Stimulated activated CD8-positive, alpha-beta memory T cell treated with anti-CD3 and anti-CD28 coated beads, Interleukin-12 subunit alpha, Interleukin-12 subunit beta, amount 100 ng/mL, for 4 hours (primary cell): ENCODE results near the gene NAV3.

Experiments used
- DNase-seq: peaks from one replicate; pipeline ENCODE4 v3.0.0-alpha.2; 2020; ENCODE audit warnings: low read depth

NAV3 gene

DNA sequence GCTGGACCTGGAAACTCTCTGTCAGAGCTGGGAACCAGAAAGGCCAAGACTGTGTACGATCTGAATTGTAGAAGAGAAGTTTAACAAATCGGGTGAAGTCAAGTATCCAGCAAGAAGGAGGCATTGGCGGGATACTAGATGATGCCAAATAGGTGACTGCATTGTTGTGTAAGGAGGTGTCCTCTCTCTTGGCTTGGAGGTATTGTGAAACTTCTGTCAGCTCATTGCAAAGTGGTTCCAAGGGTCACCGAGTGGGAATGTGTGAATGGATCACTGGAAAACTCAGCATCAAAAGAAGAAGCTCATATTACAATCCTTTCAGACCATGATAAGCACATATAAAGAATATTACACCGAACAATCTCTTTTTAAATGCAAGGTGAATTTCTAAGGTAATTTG is 11.7 kb downstream of the NAV3 start:
- no peak for DNase-seq

DNA sequence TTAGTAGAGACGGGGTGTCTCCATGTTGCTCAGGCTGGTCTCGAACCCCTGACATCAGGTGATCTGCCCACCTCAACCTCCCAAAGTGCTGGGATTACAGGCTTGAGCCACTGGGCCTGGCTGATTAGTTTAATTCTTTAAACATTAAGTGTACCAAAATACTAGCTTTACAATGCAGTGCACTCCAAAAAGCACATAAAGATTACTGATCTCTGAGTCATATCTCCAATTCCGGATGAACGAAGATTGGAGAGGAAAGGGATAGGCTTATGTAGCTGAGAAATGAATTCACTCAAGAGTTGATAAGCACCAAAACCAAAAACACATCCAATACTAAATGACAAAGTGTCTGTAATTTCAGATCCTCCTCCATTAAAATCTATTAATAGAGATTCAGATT is 15.1 kb downstream of the NAV3 start:
- DNase-seq = no peak

DNA sequence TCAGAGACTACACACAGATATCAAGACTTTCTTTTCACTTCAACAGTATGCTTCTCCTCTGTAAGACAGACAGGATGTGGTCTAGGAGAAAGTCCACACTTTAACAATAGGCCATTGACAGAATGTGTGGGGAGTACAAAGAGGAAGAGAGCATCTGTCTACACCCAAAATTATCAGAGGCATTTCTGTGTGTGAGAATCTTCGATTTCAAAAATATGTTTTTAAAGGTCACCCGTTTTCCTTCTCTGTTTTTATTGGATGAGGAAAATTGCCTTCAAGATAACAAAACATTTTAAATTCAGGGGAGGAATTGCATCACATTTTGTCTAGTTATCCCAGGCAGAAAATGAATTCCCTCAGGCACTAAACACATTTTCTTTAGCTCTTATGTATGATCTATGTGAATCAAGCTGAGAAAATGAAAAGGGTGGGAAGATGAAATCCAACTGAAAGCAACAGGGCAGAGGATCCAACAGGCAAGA is 16.4 kb downstream of the NAV3 start:
- DNase-seq = no peak

DNA sequence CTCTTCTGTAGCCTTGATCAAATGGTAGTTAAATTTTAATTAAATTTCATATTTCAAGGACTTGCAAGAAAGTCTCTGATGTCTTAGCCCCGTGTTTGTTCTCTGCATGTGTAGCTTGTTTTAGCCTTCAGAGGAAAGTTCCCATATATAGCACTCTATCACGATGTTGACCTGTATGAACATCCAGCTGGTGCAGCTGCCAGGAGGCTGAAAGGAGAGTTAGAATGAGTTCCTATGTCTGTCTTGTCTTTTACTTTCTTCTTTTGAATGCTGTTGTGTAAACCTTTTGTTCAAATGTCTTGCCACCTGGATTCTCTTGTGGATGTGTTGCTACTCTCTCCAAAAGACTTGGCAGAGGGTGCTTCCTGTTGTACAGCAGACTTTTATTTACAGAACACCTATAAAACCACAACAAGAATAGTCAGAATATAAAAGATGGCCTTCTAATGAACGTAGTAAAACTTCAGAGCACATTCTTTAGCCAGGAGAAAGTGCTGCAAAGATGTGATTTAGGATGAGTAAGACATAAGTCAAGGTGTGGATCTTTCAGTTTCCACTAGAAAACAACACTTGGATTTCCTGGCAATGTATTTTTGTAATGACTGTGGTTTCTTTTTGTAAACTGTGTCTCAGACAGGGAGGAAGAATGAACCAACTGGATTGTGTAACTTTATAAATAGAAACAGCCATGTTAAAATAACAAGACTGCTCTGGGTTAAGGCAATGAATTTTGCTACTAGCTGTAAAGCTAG is 17.2 kb downstream of the NAV3 start:
- no peak for DNase-seq

DNA sequence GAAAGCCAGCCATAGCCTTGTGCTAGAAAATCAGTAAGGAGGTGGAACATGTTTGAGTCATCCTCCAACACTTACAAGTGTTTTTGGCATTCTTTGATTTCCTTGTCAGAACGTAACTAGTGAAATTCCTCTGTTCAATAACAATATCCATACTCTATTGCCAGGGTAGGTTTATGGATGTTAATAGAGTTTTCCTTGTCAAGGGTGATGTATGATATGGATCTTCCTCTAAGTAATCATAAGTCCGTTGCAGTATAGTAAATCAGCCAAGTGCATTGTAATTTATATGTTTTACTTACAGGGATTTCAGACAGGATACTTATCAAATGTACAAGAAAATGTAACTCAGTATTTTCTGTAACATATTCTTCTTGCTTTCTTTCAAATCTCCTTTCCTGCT is 19.4 kb downstream of the NAV3 start:
- no peak for DNase-seq

DNA sequence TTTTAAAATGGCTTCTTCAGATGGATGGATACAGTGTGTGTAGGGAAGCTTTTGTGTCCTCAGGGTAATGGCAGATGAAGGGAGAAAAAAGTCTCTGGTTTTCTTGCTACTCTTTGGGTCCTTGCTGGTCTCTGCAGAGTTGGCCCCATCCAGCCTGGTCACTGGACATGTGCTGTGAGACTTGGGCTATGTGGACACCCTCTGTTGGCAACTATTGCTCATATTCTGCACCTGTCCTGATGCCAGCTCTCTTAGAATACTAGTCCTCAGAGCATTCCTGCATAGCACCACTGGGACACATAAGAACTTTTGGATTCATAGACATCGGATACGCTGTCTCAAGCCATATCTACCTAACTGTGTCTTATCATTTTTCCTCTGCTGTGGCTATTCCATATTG is 20.0 kb downstream of the NAV3 start:
- no peak for DNase-seq

DNA sequence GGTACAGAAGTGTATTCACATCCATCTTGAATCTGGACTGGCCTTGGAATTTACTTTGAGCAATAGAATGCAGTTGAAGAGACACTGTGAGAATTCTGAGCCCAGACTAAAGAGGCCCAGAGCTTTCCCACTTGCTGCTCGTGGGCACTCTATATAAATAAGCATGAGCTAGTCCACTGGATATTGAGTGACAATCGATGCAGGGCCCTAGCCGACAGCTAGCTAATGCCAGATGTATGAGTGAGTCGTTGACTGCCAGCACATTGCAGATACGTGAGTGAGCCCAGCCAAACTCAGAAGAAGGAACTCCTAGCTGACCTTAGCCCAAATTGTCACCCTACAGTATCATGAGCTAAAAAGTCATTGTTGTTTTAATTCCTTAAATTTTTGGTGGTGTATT is 24.9 kb downstream of the NAV3 start:
- no peak for DNase-seq

DNA sequence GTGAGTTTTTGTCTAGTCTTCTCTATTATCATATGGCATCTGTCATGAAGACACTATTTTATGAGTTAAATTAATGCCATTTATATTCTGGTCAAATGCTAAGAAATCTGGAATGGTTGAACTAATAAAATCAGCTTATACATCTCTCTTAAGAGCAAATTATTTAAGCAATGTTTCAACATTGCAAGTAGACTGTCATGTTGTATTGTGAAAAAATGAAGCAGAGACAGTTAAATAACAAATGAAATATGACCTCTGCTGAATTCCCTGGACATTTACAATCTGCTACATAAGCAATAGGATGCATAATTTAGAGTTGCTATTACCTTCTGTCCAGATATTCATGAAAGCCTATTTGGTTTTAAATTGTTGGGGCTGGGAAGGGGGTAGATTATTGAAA is 30.6 kb downstream of the NAV3 start:
- DNase-seq = no peak

DNA sequence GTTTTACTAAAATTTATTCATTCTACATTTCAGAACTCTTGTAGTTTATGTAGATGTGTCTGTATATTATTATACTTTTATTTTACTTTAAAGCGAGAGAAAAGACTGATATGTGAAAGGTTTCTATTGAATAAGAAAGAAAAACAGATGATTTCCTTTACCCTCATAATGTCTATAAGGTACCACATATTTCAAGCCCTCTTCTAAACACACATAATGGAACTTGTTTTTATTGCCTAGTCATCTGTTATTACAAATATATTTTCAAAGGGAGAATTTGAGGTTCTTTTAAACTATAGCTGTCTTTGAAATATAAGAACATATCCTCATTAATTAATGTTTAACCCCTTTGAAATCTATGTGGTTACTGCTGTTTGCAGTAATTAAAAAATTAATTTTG is 34.5 kb downstream of the NAV3 start:
- DNase-seq = no peak

DNA sequence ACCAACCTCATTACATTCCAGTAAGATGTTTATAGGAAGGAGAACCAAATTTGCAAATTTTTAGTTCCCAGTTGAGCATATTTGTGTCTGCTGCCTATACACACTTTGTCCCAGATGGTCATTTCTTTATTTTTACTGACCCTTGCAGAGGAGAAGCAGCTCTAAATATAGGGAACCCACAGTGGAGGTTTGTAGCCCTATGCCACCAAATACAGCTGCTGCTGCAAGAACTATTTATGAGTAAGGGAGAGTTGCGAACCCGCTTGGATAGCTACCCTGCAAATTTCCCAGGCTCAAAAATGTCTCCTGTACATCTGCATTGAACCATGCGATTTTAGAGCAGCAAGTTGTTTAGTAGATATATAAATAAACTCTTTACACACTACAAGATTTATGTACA is 48.2 kb downstream of the NAV3 start:
- DNase-seq = no peak

DNA sequence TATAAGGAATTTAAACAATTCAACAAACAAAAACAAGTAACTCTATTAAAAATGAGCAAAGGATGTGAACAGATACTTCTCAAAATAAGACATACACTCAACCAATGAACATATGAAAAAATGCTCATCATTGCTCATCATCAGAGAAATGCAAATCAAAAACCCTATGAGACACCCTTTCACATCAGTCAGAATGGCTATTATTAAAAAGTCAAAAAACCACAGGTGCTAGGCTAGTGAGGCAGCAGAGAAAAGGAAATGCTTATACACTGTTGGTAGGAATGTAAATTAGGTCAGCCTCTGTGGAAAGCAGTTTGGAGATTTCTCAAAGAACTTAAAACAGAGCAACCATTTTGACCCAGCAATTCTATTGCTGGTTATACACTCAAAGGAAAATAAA is 52.0 kb downstream of the NAV3 start:
- no peak for DNase-seq

DNA sequence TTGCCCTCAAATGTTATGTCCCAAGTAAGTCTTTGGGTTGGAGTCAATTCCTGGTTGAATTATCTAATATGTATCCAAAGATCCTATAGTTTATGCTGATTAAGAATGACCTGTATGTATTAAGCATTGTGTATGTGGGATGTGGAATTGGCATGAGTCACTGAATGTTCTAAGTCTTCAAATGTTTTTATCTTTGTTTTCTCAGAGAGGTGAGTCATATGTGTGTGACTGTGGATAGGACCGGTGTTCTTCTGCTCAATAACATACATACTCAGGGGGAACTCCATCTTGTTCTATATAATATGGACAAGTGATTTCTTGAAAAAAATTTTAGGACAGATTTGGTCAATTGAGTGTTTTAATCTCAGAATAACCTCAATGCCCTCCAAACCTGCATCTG is 57.9 kb downstream of the NAV3 start:
- no peak for DNase-seq

DNA sequence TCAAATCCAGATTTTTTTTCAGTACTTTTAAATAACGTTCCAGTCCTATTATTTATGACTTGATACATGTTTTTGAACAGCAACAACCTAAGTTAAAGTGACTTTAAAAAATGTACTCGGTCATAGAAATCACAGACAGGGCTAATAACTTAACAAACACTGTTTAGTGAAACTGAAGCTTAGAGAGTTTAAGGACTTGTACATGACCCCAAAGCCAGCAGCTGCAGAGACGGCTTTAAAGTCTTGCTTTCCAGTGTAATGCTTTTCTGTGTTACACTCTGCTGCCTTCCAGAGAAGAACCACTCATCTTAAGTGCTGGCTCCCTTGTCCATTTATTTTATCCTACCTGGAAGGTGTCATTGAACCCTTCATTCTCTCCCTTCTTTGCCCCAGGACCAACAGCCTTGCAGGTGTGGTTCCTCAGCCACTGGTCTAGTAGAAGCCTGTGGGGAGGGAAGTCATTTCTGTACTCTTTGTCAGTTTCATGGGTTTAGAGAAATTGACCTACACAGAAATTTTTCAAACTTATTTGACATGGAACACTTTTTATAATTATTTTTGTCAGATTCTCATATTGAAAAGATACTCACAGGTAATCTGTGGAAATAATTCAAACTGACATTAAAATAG is 60.9 kb downstream of the NAV3 start:
- DNase-seq = no peak

DNA sequence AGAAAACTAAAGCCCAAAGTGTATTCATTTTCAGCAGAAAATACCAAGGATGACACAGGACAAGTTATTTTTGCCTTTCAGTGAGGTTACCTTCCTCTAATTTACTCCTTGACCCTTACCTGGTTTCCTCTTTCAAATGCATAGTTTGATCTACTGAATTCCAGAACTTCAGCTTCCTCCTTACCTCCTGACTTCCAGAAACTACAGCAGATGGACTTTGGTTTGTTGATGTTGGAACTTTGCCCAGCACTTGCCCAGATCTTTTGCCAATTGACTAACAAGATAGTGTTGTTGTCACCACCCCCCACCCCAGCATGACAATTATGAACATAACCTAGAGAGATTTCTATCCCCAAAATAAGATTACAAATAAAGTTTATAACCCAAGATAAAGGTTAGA is 63.2 kb downstream of the NAV3 start:
- DNase-seq = no peak

DNA sequence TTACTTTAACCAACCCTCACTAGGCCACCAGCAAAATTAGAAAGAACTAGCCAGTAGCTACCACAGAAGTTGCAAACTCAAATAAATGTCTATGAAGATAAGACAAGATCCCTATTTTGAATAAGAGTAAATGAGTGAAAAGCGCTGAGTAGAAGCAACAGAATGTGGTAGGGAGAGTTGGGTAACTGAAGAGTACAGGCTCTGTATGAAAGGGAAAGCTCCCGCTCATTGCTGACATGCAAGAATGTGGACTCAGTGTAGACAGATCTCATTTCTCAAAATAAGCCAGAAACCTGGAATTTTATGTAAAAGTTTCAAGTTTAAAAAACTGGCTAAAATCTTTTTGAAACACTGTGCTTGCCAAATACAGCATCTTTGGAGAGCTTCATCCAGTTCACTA is 63.9 kb downstream of the NAV3 start:
- no peak for DNase-seq

DNA sequence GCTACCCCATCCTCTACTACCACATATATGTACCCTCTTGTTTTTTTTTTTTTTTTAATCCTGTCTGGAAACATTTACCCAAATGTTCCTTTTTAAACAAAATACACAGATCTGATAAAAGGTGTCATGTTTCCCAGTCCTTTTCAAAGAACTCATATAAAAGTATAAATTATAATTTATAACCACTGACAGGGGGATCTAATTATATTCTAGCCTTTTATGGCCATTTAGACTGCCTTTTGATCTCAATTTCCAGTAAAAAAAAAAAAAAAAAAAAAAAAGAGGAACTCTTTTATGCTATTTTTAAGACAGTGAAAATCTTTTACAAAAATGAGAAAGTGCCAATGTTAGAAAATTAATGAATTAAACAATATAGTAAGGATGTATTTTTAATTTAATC is 65.0 kb downstream of the NAV3 start:
- DNase-seq = no peak

DNA sequence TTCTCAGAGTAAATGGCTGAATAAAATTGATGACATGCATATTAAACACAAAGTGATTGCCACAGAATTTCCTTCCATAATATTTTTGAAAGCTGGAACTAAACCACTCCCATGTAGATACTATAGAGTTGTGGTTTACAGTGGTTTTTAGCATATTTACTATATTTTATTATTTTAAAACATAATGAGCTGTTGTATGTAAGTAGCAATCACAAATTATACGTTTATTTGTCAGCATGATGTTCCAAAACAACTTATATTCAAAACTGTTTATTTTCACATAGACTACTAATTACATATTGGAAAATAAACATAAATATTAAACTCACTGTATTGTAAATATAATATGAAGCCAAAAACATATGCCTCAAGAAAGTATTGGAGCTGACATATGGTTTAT is 77.2 kb downstream of the NAV3 start:
- DNase-seq = no peak

DNA sequence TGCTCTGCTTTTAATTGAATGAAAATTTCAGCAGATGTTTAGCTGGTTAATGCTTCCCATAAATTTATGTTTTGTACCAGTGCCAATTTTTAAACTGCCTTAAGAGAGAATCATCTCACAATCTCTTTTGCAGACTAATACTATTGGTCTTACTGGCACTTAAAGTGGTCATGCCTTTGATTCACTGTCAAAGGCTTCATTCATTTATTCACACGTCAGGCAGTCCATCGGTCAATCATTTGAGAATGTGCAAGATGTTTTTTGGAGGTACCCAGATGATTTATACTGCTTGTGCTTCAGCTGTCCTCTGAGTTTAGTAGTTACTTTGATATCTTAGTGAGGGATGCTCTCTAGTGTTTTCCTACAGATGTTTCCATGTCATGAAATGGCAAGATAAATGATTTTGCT is 83.4 kb downstream of the NAV3 start:
- no peak for DNase-seq

DNA sequence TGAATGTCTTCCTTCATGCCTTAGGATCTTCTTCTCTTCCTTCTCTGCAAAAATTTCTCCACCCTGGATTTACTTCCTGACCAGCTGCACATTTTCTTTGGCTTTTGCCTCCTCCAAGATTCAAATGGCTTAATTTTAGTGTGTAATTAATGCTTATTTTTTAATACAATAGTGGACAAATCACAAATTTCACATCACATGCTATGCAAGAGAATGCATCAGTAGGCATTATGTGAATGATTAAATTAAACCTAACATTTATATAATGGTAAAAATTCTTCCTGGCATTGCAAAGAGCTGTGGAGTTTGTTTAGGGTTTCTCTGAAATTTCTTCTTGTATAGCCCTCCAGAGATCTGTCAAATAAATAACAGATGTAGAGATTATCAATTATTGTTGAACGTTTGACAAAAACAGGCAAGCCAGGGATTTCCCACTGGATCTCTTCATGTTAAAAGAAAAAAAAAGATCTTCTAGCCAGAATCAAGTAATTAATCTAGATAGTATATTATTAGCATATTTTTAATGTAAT is 84.4 kb downstream of the NAV3 start:
- no peak for DNase-seq

DNA sequence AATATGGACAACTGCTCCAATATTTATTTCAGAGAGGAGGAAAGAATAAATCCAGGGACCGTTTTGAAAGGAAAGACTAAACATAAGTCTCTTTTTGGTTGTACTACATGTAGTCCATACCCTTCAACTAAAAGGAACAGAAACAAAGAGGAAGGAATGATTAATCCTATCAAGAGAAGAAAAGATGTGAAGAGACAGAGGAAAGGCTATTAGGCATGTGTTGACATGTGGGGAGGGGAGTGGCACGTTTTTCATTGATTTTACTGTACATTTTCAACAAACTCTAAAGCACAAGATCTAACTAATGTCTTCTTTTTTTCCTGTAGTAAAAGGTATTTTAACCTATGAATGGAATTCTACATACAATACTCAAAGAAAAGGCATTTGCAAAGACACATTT is 85.6 kb downstream of the NAV3 start:
- DNase-seq = no peak

DNA sequence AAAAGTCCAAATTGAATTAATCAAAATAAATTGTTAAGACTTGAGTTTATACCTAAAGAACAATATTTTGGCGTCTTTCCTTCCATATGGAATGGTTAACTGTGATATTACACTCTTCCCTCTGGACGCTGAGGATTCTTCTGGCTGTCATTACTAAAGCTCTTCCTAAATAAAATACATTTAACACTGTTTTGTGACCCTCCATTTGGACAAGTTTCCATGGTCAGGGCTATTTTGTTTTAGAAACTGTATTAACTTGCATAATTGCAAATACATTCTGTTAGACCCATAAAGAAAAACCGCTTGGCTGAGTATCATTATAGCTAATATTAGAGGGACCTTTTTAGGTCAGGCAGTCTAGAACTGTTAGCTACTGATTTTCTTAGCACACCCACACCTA is 87.4 kb downstream of the NAV3 start:
- DNase-seq = no peak

DNA sequence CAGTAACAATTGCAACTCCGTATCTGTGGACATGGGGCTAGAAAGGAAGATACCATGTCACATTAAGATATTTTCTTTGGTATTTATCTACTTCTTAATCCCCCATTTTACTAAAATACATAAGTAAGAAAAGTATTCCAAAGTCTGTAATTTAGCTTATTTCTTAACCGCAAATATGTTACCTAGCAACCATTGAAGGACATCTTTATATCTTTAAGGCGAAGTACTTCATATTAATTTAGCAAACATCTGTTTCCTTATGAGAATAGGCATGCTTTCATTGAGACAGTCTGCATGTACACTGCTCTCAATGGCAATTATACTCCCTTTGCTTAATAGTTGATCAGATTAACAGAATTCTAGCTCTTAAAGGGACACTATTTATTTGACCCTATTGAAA is 88.8 kb downstream of the NAV3 start:
- no peak for DNase-seq

DNA sequence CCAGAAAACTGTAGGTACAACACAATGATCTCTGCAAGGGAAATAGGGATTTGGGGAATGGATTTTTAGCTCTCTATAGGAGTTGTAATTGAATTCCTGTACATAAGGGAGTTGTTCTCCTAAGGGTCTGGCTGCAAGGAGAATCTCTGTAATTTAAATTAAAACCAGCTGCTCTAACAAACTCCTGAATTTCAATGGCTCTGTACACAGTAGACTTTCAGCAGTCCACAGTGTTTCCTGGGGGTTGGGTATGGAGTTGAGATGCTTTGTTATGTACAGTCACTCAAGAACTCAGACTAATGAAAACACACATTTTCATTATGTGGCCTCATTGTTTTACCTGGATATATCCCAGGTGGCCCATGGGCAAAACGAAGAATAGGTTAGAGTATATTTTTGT is 93.2 kb downstream of the NAV3 start:
- no peak for DNase-seq

DNA sequence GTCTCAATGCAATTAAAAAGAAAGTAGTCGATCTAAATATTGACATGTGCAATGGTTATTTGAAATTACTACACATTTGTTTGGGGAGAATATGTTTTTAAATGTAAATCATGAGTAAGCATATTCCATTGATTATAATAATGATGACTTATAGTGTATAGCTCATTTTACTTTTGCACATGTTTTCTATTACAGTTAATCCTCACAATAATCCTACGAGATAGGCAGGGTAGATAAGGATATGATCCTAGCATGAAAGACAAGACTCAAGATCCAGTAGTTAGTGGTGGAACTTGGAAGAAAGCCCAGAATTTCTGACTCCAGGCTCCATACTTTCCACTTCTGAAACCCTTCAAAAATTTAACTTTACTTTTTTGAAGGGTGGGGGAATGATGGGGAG is 94.0 kb downstream of the NAV3 start:
- no peak for DNase-seq
